HepG2 (cell line): ENCODE measurements around the gene COMT. TPM values are rescaled to one million over a fixed set of nuclear protein-coding genes. Genes with fewer than 3 reads are reported as not detected.
"Not testable (repeated sequence)": the region's sequence is repeated elsewhere in the genome, so short reads cannot be mapped to it uniquely, and the experiment has no call there.

Source experiments
- ATAC-seq: fragments of 200-7000 bp; cut with Tn5 transposase; 3 replicates; pipeline ENCODE4 v1.9.1; 2020; ENCODE audit warnings: mild to moderate bottlenecking, moderate library complexity
- BruUV-seq: library from RNA; stranded (reverse); fragments of 400-500 nt; replicated peaks from 2 replicates; lab custom pipeline; 2021; lab: Mats Ljungman, UMichigan
- CTCF ChIA-PET: fragments of 300-600 bp; formaldehyde crosslinking; extraction: SDS; loops from one replicate; lab custom pipeline; 2021; ENCODE audit warnings: low total read pairs, inconsistent platforms, low intra/inter-chr PET ratio; lab: Yijun Ruan, JAX
- POLR2A ChIA-PET: fragments of 350-600 bp; sonication (Branson Sonifier 250); formaldehyde crosslinking; loops from one replicate; lab custom pipeline; 2020; ENCODE audit warnings: antibody characterized with exemption, inconsistent platforms; lab: Yijun Ruan, JAX
- DNase-seq: peaks from one replicate; pipeline ENCODE4 v3.0.0-alpha.2; 2015; ENCODE audit warnings: low spot score
- FAIRE-seq: peaks from 3 replicates; lab custom pipeline; 2011; peaks lifted over from hg19 to GRCh38; lab: Jason Lieb, UNC
- H2AFZ ChIP-seq: one replicate; pipeline ENCODE4 v1.6.1; 2011; ENCODE audit warnings: low read length, inconsistent platforms
- H3K27ac ChIP-seq: fragments of 300-600 bp; 3 replicates; pipeline ENCODE4 v1.8.0; 2011; ENCODE audit warnings: mixed run types, mild to moderate bottlenecking, mixed read lengths, low read length, inconsistent platforms; ENCODE audit not compliant: insufficient read depth; ENCODE audit errors: extremely low read length
- H3K27me3 ChIP-seq, 2 experiments: fragments of 200-600 bp in 1 of 2; 2 replicates in 1 of 2; 3 replicates in 1 of 2; pipeline versions ENCODE4 v1.6.0 to v1.8.0; 2011; ENCODE audit warnings: low read length in 2 of 2, mild to moderate bottlenecking in 2 of 2, moderate library complexity in 2 of 2, inconsistent platforms in 1 of 2; ENCODE audit not compliant: insufficient read depth in 2 of 2, control insufficient read depth in 1 of 2
- H3K36me3 ChIP-seq, 2 experiments: fragments of 200-600 bp in 1 of 2; replicated peaks in 1 of 2; 2 replicates in 1 of 2; 3 replicates in 1 of 2; pipeline versions ENCODE4 v1.5.1 to v1.8.0; 2011; ENCODE audit warnings: low read length in 2 of 2, inconsistent platforms in 1 of 2; ENCODE audit not compliant: insufficient read depth in 2 of 2, control insufficient read depth in 1 of 2
- H3K4me1 ChIP-seq: 2 replicates; pipeline ENCODE4 v1.5.1; 2012; ENCODE audit warnings: low read length, inconsistent platforms; ENCODE audit not compliant: insufficient read depth
- H3K4me2 ChIP-seq: 2 replicates; pipeline ENCODE4 v1.6.0; 2011; ENCODE audit warnings: low read depth, low read length, inconsistent platforms
- H3K4me3 ChIP-seq, 3 experiments: fragments of 200-600 bp in 1 of 3; sonication (generic), shearing (Covaris generic) in 1 of 3; replicated peaks in 1 of 3; 2 replicates each; pipeline ENCODE4 v1.5.1; 2011 to 2016; ENCODE audit warnings: low read length in 3 of 3, inconsistent platforms in 2 of 3, low read depth in 2 of 3, mild to moderate bottlenecking in 2 of 3, control low read depth in 1 of 3, mixed read lengths in 1 of 3; ENCODE audit not compliant: insufficient read depth in 1 of 3
- H3K79me2 ChIP-seq: one replicate; pipeline ENCODE4 v1.6.1; 2011; ENCODE audit warnings: low read length, inconsistent platforms; ENCODE audit not compliant: insufficient read depth
- H3K9ac ChIP-seq: 2 replicates; pipeline ENCODE4 v1.6.0; 2011; ENCODE audit warnings: mild to moderate bottlenecking, low read depth, low read length, inconsistent platforms; ENCODE audit not compliant: insufficient read depth
- H3K9me3 ChIP-seq: 2 replicates; pipeline ENCODE4 v1.5.1; 2012; ENCODE audit warnings: mild to moderate bottlenecking, low read length
- H4K20me1 ChIP-seq: 2 replicates; pipeline ENCODE4 v1.6.0; 2011; ENCODE audit warnings: inconsistent platforms, mild to moderate bottlenecking, low read length, moderate library complexity; ENCODE audit not compliant: insufficient read depth
- WGBS: methylation state at CpG from one replicate; pipeline ENCODE4 v1.1.6; 2017; ENCODE audit warnings: low lambda C conversion rate; 5-methylcytosine and 5-hydroxymethylcytosine counted together
- in situ Hi-C: cut with HindIII; loops from 2 replicates; pipeline ENCODE4 v1.10.0; 2017; ENCODE audit warnings: low pct_unique_long_range_greater_than_20kb; ENCODE audit not compliant: extremely low pct_ligation_motif_present
- intact Hi-C: fragments of 100-400 bp; cut with micrococcal nuclease; formaldehyde crosslinking; loops from one replicate; pipeline ENCODE4 v1.10.0; 2022; ENCODE audit not compliant: unreplicated experiment
- polyA plus RNA-seq, 8 experiments: library from polyadenylated mRNA; depleted of rRNA in 3 of 8; stranded (reverse) in 7 of 8; unstranded in 1 of 8; fragments of >200 nt; fragmentation: Illumina TruSeq in 4 of 8; extraction: Trizol in 4 of 8; gene quantifications; 2 replicates each; pipeline versions ENCODE4 v1.2.1 to v1.2.3, GENCODE V29; 2011 to 2016; ENCODE audit warnings: low read depth in 4 of 8, missing spikeins in 1 of 8, mixed read lengths in 1 of 8; ENCODE audit not compliant: insufficient read depth in 1 of 8
- total RNA-seq, 5 experiments: library from RNA; depleted of rRNA; stranded (reverse); fragments of >200 nt; fragmentation: Illumina TruSeq; extraction: Trizol; gene quantifications; 2 replicates each; pipeline ENCODE4 v1.2.3, GENCODE V29; 2016; ENCODE audit warnings: low read depth in 1 of 5

Gene COMT
- total and polyA plus RNA-seq, 2 of the 13 experiments (the other 11 are each of a cell fraction or from before 2014, with no cell fraction given): 156 to 162 TPM

DNA sequence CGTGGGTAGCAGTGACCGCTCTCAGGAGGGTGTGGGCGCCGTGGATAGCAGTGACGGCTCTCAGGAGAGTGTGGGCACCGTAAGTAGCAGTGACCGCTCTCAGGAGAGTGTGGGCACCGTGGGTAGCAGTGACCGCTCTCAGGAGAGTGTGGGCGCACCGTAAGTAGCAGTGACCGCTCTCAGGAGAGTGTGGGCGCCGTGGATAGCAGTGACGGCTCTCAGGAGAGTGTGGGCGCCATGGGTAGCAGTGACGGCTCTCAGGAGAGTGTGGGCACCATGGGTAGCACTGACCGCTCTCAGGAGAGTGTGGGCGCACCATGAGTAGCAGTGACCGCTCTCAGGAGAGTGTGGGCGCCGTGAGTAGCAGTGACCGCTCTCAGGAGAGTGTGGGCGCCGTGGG lies 34.7 kb upstream of the COMT start:
- Histone ChIP-seq H3K36me3 (peaks cover 3 to 16% of the 10 kb centered on the region in 2 experiments; a peak in 2 of 5 replicates), H3K4me1 (peaks cover 26% of the 10 kb centered on the region)
- intact Hi-C loops, H4K20me1 ChIP-seq, DNase-seq, H3K4me2 ChIP-seq, H3K4me3 ChIP-seq, H3K9me3 ChIP-seq, POLR2A ChIA-PET, CTCF ChIA-PET, BruUV-seq, H3K9ac ChIP-seq, H3K27ac ChIP-seq, FAIRE-seq, ATAC-seq, H3K79me2 ChIP-seq, in situ Hi-C loops, H3K27me3 ChIP-seq, H2AFZ ChIP-seq: not testable (repeated sequence)
- 98% methylated on average over 25 of the region's 25 CpGs for WGBS

DNA sequence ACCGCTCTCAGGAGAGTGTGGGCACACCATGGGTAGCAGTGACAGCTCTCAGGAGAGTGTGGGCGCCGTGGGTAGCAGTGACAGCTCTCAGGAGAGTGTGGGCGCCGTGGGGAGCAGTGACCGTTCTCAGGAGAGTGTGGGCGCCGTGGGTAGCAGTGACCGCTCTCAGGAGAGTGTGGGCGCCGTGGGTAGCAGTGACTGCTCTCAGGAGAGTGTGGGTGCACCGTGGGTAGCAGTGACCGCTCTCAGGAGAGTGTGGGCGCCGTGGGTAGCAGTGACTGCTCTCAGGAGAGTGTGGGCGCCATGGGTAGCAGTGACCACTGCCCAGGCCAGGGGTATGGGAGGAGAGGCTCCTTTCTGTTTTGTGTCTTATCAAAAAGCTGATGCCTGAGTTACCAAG lies 33.7 kb upstream of the COMT start:
- 94% methylated on average over 15 of the region's 16 CpGs for WGBS
- H4K20me1 ChIP-seq, H3K4me3 ChIP-seq, intact Hi-C loops, ATAC-seq, H3K27ac ChIP-seq, H3K27me3 ChIP-seq, DNase-seq, BruUV-seq, POLR2A ChIA-PET, H3K4me2 ChIP-seq, H3K79me2 ChIP-seq, H3K9ac ChIP-seq, FAIRE-seq, H3K9me3 ChIP-seq, H2AFZ ChIP-seq, in situ Hi-C loops: not testable (repeated sequence)
- CTCF ChIA-PET: interaction anchor here (3.4 kb wide), 1 partner anchor 177 kb away, joined by 39 read pairs; no protein-coding TSS in a partner anchor
- H3K36me3 ChIP-seq: peaks cover 3 to 19% of the 10 kb centered on the region in 2 experiments; a peak in 2 of 5 replicates
- H3K4me1 ChIP-seq: peaks cover 16% of the 10 kb centered on the region
